GM13976 (cell line): ENCODE data around the gene TMEM218.
"Not testable (repeated sequence)": the region's sequence is repeated elsewhere in the genome, so short reads cannot be mapped to it uniquely, and the experiment has no call there.

ENCODE experiments used
- DNase-seq: peaks from one replicate; pipeline ENCODE4 v3.0.0; 2012; ENCODE audit warnings: low spot score
- CTCF ChIP-seq: IDR thresholded peaks from 2 replicates; pipeline ENCODE4 v1.5.1; 2012; ENCODE audit warnings: borderline replicate concordance, mild to moderate bottlenecking; ENCODE audit not compliant: insufficient read depth; ENCODE audit errors: extremely low read depth, missing control alignments, control extremely low read depth
- in situ Hi-C: fragments of 300-500 bp; cut with MboI; formaldehyde crosslinking; loops from one replicate; pipeline ENCODE4 v1.12.0; 2022; ENCODE audit warnings: low sequenced_read_pairs, mixed read lengths, inconsistent platforms; ENCODE audit not compliant: unreplicated experiment

The TMEM218 gene

GRCh38 chr11:125062218-125062930 is 49.1 kb downstream of the TMEM218 start:
- no peak for DNase-seq
- no peak for TF ChIP-seq CTCF
- in situ Hi-C loops: no loop called here

- in situ Hi-C loops: no loop called here
- no peak for DNase-seq
- TF ChIP-seq CTCF: no peak
These were observed 50.1 kb downstream of the TMEM218 start for GRCh38 chr11:125061281-125061680.

- in situ Hi-C loops: no loop called here
- TF ChIP-seq CTCF: no peak
- DNase-seq: no peak
These were observed 53.8 kb downstream of the TMEM218 start for GRCh38 chr11:125057693-125058016.

GRCh38 chr11:125056931-125057692 is 54.3 kb downstream of the TMEM218 start:
- in situ Hi-C loops: no loop called here
- TF ChIP-seq CTCF: no peak
- DNase-seq: no peak

- DNase-seq, in situ Hi-C loops: not testable (repeated sequence)
These were observed 55.3 kb downstream of the TMEM218 start for GRCh38 chr11:125056111-125056510.

- no peak for TF ChIP-seq CTCF
- DNase-seq: no peak
- in situ Hi-C loops: no loop called here
These were observed 56.2 kb downstream of the TMEM218 start for GRCh38 chr11:125055107-125055715.

- no peak for DNase-seq
- no peak for TF ChIP-seq CTCF
- in situ Hi-C loops: no loop called here
These were observed 58.3 kb downstream of the TMEM218 start for GRCh38 chr11:125053167-125053566.
